GM21786 (cell line): Measurements from ENCODE around the gene GLIS2.

Source experiments
- ATAC-seq: cut with Tn5 transposase; IDR thresholded peaks from one replicate; pipeline ENCODE4 v1.9.1; 2021; ENCODE audit not compliant: unreplicated experiment

GLIS2 gene

GRCh38 chr16:4297480-4297879, 18.4 kb upstream of the GLIS2 start:
- no peak for ATAC-seq

GRCh38 chr16:4298761-4299522, 16.9 kb upstream of the GLIS2 start:
- ATAC-seq, result no peak

- ATAC-seq, result no peak
Measured at GRCh38 chr16:4301177-4301576, 14.7 kb upstream of the GLIS2 start.

GRCh38 chr16:4301968-4302367, 13.9 kb upstream of the GLIS2 start:
- ATAC-seq, result no peak

- ATAC-seq, result no peak
Measured at GRCh38 chr16:4303973-4304372, 11.9 kb upstream of the GLIS2 start.

GRCh38 chr16:4306470-4307214, 9.2 kb upstream of the GLIS2 start:
- no peak for ATAC-seq

GRCh38 chr16:4307215-4308037, 8.4 kb upstream of the GLIS2 start:
- peak; percentile 88 for ATAC-seq

- no peak for ATAC-seq
Measured at GRCh38 chr16:4309102-4309832, 6.6 kb upstream of the GLIS2 start.

GRCh38 chr16:4309833-4310266, 6.0 kb upstream of the GLIS2 start:
- ATAC-seq, result no peak

- no peak for ATAC-seq
Measured at GRCh38 chr16:4313563-4314531, 2.0 kb upstream of the GLIS2 start.

- no peak for ATAC-seq
Measured at GRCh38 chr16:4314532-4315185, 1.2 kb upstream of the GLIS2 start.

GRCh38 chr16:4316108-4316863, 419 bp downstream of the GLIS2 start:
- no peak for ATAC-seq

GRCh38 chr16:4316864-4317531, 1.1 kb downstream of the GLIS2 start:
- ATAC-seq, result no peak

GRCh38 chr16:4317532-4318450, 1.9 kb downstream of the GLIS2 start:
- ATAC-seq, result no peak

- no peak for ATAC-seq
Measured at GRCh38 chr16:4318451-4318910, 2.6 kb downstream of the GLIS2 start.

GRCh38 chr16:4318967-4319366, 3.1 kb downstream of the GLIS2 start:
- ATAC-seq, result no peak
